Measurements from ENCODE around the gene TGM3.

TGM3 gene

GRCh38 chr20:2380601-2381000 is 84.8 kb downstream of the TGM3 start, which contains the start of gene TGM6:
TSS of gene TGM6 (plus strand) at chr20:2380901. CDS start at chr20:2380969, 68 bp downstream.
- DNase-seq (ENCODE audit: low read depth): no peak

GRCh38 chr20:2381303-2381702 is 85.5 kb downstream of the TGM3 start:
- no peak for DNase-seq (ENCODE audit: low read depth)

- no peak for DNase-seq (ENCODE audit: low read depth)
Measured at GRCh38 chr20:2382833-2383232, 87.0 kb downstream of the TGM3 start.

GRCh38 chr20:2385026-2385425 is 89.2 kb downstream of the TGM3 start:
- no peak for DNase-seq (ENCODE audit: low read depth)

GRCh38 chr20:2385496-2385895 is 89.7 kb downstream of the TGM3 start:
- DNase-seq (ENCODE audit: low read depth): no peak

- DNase-seq (ENCODE audit: low read depth): peak; percentile 89
Measured at GRCh38 chr20:2386516-2387179, 90.8 kb downstream of the TGM3 start.

GRCh38 chr20:2387180-2387577 is 91.4 kb downstream of the TGM3 start:
- no peak for DNase-seq (ENCODE audit: low read depth)

GRCh38 chr20:2387580-2387979 is 91.8 kb downstream of the TGM3 start:
- no peak for DNase-seq (ENCODE audit: low read depth)
